SW 1271 (cell line): Measurements from ENCODE around the gene ADAM12.
"Not testable (repeated sequence)": the region's sequence is repeated elsewhere in the genome, so short reads cannot be mapped to it uniquely, and the experiment has no call there.

Experiments used
- DNase-seq, 2 experiments: peaks; one replicate each; lab custom pipeline; 2025; lab: John Stamatoyannopoulos, UW

The ADAM12 gene

DNA sequence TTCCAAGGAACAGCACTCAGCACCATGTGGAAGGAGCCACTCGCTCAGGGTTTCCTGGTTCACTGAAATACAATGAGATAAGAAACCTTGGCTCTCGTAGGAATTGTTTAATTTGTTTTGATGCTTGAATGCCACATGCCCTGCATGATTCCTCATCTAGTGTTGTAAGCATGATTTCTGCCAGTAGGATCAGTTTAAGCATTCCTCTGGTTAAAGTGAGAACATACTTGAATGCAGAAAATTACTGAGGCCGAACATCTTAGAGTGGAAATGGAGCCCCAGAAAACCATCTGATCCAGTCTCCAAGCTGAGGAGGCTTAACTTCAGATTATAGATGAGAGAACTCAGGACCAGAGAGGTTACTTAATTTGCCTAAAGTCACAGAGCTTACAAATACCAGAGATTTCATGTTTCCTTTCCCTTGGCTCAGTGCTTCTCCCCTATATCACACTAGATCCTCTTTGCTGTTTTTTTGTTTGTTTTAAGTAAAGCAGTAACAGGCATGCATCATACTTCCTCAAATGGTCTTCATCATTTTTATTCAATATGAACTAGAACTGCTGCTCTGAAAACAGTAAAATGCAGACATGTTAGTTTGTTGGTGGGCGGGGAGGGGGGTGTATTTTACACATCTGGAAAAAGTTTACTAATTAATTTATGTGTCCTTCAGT is 125.1 kb downstream of the ADAM12 start:
- DNase-seq: no peak

GRCh38 chr10:126262233-126262838 is 125.9 kb downstream of the ADAM12 start:
- no peak for DNase-seq

DNA sequence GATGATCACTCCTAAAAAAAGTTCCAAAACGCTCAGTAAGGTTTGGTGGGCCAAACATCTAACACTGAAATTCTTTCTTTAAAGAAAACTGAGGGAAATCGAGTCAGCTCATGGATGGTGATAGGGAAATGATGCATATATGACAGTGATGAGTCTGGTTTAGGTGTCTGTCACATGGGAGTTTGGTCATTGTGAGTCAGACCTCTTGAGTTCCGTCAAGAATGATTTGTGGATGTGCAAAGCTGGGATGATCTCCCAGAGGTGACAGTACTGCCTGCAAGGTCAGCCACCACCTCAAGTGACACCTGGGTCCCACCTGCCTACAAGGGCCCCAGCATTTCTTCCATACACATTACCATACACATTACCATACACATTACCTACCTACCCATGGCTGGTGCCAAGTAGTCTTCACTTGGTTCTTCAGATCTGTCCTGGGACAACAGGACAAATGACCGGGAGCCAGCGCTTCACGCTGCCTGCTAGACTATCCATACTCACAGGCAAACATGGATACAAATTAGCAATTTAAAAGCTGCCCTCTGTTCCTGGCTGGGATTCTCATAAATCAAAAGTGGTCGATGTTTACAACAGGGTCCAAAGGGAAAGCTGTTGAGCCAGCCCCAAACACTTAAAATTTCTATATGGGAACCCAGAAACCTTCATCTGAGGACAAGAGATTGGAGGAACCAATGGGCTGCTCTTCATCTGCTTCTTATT is 128.4 kb downstream of the ADAM12 start:
- DNase-seq: no peak

DNA sequence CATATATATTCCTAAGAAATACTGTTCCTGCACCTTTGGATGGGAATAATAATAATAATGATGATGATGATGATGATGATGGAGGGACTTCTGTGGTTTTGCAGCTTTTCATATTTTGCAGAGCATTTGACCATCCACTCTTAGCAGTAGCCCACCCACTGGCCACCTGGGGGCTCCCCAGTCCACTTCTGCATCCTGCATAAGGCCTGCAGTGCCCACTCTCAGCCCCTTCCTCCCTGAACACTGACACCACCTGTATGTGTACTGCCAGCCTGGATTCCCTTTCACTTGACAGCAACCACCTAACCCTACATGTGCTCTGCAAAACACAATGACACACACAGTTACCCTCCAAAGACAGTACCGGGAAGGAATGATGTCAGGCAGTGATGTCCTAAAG is 131.4 kb downstream of the ADAM12 start:
- no peak for DNase-seq

DNA sequence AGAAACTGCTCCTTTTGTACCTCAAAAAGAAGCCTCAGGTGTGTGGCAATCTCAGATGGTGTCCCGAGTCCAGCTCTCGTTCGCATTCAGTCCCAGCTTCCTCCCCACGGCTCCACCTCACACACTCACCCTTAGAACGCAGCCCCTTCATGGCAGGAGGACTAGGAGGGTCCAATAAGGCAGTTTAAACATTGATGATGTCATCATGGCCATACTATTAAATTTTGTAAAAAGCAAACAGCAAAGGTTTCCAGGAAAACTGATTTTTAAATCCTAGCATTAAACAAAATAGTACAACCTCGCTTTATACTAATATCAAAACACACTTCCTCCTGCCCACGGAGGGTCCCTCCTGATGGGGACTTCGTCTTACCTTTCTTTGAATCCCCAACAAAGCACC is 133.0 kb downstream of the ADAM12 start:
- no peak for DNase-seq

GRCh38 chr10:126253611-126253998 is 134.7 kb downstream of the ADAM12 start:
- no peak for DNase-seq

GRCh38 chr10:126252884-126253610 is 135.2 kb downstream of the ADAM12 start:
- DNase-seq: peak in 1 of 2 experiments; percentile 12

DNA sequence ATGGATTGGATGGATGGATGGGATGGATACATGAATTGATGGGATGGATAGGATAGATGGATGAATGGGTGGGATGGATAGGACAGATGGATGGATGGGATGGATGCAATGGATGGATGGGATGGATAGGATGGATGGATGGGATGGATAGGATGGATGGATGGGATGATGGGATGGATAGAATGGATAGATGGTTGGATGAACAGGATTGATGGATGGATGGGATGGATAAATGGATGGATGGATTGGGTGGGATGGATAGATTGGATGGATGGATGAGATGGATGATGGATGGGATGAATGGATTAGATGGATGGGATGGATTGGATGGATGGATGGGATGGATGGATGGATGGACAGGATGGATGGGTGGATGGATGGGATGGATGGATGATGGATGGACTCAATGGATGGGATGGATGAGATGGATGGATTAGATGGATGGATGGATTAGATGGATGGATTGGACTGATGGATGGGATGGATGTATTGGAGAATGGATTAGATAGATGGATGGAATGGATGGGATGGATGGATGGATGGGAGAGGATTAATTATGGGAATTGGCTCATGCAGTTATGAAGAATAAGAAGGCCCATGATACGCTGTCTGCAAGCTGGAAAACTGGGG is 136.4 kb downstream of the ADAM12 start:
- no peak for DNase-seq

DNA sequence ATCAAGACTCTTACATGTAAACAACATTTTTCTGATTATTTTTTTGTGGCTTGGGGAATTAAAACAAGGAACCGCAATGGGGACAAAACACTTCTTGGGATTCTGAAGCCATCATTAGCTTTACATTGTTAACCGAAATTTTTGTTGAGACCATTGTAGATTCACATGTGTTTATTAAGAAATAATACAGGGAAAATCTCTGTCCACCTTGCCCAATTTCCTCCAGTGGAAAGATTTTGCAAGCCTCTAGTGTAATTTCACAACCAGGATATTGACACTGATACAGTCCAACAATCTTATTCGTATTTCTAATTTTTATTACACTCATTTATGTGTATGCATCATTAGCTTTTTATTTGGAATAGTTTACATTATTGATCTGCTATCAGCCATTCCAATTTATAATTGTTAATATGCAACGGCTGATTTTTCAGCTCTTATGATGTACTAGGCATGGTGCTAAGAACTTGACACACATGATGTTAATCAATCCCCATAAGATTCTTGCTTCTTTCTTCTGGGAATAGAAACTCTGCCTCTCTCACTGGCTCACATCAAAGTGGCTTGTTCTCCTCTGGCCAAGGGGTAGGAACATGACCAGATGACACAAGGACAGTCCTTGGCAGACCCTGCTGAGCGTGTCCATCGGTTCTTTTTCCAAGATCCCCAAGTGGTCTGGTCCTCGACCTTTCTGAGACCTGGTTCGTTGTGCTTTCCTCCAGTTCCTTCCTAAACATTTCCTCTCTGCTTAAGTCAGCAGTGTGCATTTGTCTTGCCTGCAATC is 137.6 kb downstream of the ADAM12 start:
- DNase-seq: no peak

GRCh38 chr10:126250045-126250444 is 138.2 kb downstream of the ADAM12 start:
- DNase-seq: no peak

GRCh38 chr10:126247446-126247975 is 140.8 kb downstream of the ADAM12 start:
- peak; percentile 73 to 82 for DNase-seq

- not testable (repeated sequence) for DNase-seq
These were observed 141.9 kb downstream of the ADAM12 start for GRCh38 chr10:126246396-126246795.

DNA sequence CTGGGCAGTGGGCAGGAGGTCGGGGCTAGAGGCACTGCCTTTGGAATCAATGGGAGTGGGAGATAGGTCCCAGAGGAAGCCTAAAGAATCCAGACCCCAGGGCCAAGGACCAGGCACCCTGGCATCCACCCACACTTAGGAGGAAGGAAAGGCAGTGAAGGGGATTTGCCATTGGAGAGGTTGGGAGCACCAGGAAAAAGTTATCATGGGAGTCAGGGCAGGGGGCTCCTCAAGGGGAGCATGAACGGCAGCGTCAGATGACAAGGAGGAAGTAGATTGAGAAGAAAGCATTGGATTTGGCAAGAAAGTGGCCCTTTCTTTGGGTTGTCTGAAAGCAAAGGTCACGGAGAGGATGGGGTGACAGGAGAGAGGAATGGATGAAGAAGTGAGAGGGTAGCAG is 142.8 kb downstream of the ADAM12 start:
- DNase-seq: no peak

GRCh38 chr10:126243971-126244370 is 144.3 kb downstream of the ADAM12 start:
- DNase-seq: no peak

DNA sequence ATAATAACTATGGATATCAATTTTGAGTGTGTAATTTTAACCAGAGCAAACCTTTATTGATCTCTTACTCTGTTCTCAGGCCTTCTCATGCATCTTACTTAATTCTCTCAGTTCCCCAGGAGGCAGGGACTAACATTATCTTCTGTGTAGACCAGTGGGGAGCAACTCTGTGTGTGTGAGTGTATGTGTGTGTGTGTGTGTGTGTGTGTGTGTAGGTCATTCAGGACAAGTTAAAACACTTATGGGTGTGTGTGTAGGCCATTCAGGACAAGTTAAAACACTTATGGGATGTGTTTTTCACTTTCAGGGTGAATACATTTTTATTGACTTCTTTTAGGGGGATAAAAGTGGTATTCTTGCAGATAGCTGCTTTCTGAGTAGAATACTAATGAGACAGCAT is 145.0 kb downstream of the ADAM12 start:
- DNase-seq: no peak

GRCh38 chr10:126242397-126243260 is 145.6 kb downstream of the ADAM12 start:
- no peak for DNase-seq

- no peak for DNase-seq
These were observed 147.8 kb downstream of the ADAM12 start for GRCh38 chr10:126240483-126240882.

DNA sequence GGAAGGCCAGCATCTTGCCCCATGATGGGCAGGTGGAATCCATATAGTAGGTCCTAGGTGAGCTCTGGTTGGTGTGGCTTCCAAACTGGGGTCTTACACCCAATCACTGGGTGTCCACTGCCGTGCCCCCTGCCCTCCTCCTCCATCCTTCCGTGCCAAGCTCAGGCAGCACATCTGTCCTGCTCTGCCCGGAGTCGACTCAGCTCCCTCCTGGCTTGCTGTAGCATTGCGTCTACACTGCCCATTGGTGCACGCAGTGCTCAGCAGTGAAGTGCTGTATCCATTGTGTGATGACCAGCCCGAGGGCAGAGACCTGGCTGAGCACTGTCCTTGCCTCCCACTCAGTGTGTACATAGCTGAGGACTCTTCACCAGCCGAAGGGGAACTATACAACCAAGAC is 148.4 kb downstream of the ADAM12 start:
- no peak for DNase-seq

DNA sequence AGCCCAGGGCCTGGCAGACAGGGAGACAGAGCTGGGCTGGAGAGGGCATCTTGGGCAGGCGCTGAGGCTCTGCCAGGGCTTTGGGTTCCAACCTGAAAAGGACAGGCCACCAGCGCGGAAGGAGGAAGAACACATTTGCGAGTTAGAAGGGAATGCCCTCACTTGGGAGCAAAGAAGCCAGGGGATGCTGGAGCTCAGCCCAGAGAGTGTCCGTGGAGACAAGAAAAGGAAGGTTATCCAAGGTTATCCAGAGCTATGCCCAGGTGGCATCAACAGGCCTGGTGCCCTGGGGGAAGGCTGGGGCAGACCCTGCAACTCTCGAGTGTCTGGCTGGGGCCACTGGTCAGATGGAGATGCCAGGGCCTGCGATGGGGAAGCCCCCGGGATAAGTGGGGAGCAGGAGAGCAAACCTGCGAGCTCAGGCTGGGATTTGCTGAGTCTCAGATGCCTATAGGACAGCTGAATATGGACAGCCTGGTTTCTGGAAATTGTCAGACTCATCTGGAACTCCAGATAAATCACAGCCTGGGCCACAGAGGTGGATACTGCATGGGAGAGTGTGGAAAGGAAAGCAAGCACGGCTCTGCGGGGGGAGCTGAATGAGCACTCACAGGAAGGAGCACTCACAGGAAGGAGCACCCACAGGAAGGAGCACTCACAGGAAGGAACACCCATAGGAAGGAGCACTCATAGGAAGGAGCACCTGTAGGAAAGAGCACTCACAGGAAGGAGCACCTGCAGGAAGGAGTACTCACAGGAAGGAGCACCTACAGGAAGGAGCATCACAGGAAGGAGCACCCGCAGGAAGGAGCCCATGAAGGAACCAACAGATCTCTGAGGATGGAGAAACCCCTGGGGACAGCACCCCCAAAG is 152.1 kb downstream of the ADAM12 start:
- DNase-seq: no peak
